HG03103 (cell line): Measurements from ENCODE around the gene PHAF1.
A peak's percentile ranks its signal among the peaks of the same experiment; 100 is the strongest.

Source experiments
- ATAC-seq: cut with Tn5 transposase; IDR thresholded peaks from one replicate; pipeline ENCODE4 v1.9.1; 2021; ENCODE audit warnings: low read depth; ENCODE audit not compliant: unreplicated experiment

Gene PHAF1

DNA sequence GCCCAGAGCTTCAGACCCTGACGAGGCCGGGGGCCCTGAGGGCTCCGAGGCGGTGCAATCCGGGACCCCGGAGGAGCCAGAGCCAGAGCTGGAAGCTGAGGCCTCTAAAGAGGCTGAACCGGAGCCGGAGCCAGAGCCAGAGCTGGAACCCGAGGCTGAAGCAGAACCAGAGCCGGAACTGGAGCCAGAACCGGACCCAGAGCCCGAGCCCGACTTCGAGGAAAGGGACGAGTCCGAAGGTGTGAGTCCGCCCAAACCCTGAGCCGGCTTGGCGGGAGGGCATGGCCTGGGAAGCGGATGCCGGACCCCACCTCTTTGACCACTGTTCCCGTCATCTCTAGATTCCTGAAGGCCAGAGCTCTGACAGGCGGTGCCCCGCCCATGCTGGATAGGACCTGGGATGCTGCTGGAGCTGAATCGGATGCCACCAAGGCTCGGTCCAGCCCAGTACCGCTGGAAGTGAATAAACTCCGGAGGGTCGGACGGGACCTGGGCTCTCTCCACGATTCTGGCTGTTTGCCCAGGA, 65.0 kb downstream of the PHAF1 start:
- ATAC-seq, result no peak

DNA sequence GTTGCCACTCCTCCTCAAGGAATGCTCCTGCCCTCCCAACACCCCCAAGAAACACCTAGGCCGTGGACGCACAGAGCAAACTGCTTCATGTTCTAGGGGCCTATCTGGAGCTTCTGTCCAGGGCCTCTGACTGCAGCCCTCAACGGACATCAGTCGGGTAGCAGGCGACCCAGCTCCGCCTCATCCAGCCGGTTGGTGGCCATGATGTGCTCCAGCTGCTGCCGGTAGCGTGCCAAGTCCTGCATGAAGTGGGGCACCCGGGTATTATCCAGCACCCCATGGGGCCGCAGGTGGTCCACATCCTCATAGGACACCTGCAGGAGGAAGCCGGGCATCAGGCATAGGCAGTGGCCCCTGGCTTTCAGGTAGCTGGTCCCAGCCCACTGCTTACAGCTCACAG, 66.9 kb downstream of the PHAF1 start:
- ATAC-seq, result no peak

GRCh38 chr16:67177743-67178699, 68.3 kb downstream of the PHAF1 start:
- ATAC-seq, result no peak

DNA sequence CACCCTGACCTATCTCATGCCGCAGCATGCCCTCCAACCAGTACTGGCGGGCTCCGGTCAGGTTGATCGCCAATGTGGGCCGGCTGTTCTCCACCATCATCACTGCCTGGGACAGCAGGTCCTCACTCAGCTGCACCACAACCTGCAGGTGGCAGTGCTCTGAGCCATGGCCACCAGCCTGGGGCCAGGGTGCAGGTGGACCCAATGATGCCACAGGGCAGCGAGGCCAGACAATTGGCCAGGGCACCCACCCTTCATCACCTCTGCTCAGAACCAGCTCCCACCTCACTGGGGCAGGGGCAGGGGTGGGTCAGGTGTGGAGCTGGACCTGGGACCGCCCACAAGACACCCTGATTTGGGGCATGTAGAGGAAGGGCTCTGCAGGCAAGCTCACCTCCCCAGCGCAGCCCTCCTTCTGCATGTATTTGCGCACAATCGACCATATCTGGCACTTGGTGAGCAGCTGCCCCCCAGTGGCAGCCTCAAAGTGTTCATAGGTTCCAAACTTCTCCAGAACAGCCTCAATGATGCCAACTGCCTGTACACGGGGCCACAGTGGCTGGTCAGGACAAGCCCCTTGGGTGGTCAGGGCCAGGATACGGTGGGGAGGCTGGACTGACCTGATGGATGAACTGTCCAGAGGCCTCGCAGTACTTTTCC, 69.8 kb downstream of the PHAF1 start:
- no peak for ATAC-seq

- no peak for ATAC-seq
Observed at GRCh38 chr16:67180166-67180565, 70.4 kb downstream of the PHAF1 start.

- no peak for ATAC-seq
Observed at GRCh38 chr16:67181346-67181745, 71.6 kb downstream of the PHAF1 start.

GRCh38 chr16:67182288-67182687, 72.5 kb downstream of the PHAF1 start:
- no peak for ATAC-seq

DNA sequence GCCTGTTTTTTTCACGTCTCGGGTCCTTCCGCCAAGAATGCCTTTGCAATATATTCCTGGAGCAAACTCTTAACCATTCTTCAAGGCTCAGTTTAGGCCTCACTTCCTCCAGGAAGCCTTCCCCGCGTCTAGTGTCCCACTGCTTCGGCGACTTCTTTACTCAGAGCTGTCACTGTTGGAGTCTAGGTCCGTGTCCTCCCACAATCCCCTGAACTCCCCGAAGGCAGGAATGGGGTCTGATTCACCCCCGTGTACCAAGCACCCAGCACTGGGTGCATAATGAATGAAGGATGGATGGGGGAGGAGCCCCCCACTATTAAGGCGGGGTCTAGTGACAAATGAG, 73.5 kb downstream of the PHAF1 start:
- ATAC-seq, result no peak

DNA sequence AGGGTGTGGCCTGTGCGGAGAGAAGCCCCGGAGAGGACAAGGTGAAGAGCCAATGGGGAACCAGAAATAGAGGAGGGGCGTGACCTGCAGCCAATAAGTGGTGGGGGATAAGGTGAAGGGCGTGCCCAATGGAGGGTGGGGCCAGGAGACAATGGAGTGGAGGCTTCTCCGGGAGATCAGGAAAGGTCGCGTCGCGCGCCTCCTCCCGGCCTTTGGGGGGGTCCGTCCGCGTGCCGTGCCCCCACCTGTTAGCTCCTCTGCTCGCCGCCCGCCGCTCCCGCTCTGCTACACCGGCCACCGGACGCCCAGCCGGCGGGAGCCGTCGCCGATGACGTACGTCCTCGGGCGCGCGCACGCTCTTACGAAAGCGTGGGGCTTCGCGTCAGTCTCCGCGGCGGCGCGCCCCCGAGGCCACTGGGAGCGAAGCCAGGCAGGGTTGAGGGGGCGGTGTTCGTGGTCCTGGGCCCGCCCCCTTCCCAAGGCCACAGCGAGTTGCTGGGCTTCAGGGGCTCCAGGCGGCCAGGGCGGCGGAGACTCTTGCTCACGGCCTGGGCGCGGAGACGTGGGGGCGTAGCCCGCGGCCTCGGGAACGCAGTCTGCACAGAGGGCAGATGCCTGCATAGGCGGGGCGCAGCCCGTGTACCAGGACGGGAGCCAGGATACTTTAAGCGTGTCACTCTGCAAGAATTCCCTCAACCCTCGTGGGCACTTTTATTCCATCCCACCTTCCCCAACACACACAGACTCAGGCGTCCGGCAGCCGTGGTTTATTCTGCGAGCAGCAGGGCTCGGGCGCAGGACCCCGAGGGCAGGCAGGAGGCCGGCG, 74.1 kb downstream of the PHAF1 start, which contains the start of gene MATCAP1:
TSS of gene MATCAP1 (minus strand) at position 337 of the 826 bp plus-strand sequence. CDS start 3,353 bp downstream, outside the sequence.
- peak; percentile 89 for ATAC-seq

DNA sequence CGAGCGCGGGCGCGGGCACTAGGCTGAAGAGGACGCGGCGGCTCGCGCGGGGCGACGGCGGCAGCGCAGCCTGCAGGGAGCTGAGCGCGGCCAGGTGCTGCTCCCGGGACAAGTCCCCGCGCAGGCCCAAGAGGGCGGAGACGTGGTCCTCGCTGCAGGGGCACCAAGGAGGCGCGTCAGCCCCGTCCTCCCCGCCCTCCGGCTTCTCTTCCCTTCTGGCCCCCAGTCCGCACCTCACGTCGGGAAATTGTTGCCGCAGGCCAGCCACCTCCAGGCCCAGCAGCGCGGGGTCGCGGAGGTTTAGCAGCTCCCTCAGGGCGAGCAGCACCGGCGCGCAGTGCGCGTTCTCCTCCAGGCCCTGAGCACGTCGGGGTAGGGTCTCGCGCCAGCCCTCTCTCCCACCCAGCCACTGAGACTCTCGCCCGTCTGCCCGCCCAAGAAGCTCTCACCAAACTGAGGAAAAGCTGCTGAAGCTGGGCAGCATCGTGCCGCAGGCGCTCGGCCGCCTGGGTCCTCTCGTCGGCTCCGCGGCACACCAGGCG, 74.8 kb downstream of the PHAF1 start:
- ATAC-seq, result no peak

DNA sequence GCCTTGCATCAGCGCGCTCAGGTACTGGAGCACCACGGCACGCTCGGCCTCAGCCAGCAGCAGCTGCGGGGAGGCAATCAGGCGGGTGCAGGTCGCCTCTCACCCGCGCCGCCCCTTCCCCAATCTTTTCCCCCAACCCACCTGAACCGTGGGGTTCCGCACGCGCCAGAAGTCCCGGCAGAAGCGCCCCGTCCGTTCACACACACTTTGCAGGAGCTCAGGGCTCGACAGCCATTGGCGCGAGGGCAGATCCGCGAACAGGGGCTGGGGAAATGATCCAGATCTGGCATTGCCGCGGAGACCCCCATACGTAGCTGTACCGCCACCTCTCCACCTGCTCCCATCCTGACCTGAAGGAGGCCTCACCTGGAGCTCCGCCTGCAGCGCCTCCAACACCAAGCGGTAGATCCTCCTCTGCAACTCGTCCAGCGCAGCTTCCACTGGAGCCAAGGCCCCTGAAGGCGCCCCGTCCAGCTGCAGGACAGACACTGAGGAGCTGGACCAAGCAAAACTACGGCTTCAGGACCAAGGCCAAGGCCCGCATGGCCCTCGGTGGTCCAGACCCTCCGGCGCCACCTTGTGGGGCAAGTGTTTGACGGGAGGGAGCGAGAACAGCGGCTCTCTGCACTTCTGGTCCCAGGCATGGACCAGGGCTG, 75.4 kb downstream of the PHAF1 start:
- no peak for ATAC-seq

DNA sequence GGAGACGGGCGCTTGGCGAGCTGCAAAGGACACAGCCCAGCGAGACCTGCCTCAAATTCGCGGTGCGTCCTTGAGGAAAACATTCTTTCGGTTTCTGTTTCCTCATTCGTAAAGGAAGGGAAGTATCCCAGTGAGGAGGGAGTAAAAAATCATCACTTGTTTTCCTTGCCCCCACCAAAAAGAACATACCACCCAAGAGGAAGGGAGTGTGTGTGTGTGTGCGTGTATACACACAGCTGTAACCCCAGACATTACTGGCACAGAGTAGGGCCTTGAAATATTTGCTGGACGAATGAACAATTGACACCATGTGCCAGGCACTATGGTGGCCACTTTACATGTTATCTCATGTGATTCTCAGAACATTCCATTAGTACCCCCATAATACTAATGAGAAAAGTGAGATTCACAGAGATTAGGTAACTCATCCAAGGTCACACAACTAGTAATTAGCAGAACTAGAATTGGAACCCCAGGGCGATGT, 76.0 kb downstream of the PHAF1 start:
- ATAC-seq, result no peak

DNA sequence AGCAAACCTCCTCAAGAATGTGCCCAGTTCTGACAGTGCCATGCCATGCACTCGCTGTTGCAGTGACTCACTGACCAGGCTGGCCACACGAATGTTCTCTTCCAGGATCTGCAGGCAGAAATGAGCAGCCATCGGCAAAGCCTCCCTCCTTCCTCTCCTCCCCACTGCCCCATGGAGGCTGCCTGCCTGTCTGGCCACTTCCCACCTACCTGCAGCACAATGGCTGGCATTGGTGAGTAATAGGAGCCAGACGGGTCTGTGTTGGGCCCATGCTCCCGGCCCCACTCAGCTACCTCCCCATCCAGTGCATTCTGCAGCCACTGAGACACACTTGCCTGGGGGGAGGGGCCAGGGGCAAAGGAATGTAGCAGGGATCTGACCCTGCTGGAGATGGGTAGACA, 76.8 kb downstream of the PHAF1 start:
- no peak for ATAC-seq

- ATAC-seq, result no peak
Observed at GRCh38 chr16:67187175-67187890, 77.6 kb downstream of the PHAF1 start.

- ATAC-seq, result no peak
Observed at GRCh38 chr16:67188323-67188722, 78.6 kb downstream of the PHAF1 start.

DNA sequence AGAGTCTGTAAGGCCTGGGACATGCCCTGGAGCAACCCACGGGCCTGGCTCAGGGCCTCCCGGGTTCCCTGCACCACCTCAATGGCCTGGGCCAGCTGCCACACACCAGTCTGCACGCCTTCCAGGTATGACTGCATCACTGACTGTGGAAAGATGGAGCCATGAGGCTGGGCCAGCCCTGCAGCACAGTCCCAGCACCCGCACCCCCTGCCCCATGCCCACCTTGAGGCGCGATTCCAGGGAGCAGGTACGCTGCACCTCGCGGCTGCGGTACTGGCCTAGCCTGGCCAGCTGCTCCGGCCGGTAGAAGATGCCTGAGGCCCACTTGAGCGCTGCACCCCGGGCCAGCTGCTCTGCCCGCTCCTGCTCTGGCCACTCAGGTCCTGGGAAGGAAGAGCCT, 79.1 kb downstream of the PHAF1 start:
- no peak for ATAC-seq

GRCh38 chr16:67190041-67190440, 80.3 kb downstream of the PHAF1 start, which contains the start of gene EXOC3L1:
Gene EXOC3L1, minus strand, starts transcription at chr16:67190136. Its CDS starts 460 bp downstream, at chr16:67189676.
- ATAC-seq, result no peak

DNA sequence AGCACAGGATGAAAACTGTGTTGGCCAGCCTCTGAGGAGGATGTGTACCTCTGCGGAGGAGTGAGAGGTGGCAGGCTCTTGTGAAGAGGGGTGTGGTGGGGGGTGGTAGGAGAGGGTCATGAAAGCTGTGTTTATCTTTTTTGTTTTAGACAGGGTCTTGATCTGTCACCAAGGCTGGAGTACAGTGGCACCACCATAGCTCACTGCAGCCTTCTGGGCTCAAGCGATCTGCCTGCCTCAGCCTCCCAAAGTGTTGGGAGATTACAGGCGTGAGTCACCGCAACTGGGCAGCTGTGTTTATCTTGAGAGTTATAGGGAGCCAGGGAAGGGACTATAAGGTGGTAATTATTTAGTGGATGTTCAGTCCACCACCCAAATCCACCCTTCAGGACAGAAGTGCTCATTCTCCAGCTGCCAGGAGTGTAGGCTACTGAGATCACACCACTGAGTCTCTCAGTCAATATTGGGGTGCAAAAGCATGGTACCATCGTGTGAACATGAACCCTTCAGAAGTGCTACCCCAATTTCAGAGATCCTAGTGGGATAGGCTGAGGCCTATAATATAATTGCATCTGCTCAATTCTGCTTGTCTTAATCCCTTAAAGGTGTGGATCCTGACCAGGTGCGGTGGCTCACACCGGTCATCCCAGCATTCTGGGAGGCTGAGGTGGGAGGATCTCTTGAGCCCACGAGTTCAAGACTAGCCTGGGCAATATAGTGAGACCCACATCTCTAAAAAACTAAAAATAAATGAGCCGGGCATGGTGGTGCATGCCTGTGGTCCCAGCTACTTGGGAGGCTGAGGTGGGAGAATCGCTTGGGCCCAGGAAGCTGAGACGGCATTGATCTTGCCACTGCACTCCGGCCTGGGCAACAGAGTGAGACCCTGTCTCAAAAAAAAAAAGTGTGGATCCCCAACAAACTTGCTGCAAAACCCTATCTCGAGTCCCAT, 81.0 kb downstream of the PHAF1 start:
- no peak for ATAC-seq
